Testis (tissue), 2 donors: ENCODE results near the gene ITPKC.

ENCODE experiments used
- POLR2A ChIP-seq: fragments of 450-650 bp; IDR thresholded peaks from one replicate; pipeline ENCODE4 v1.6.1; 2017; ENCODE audit warnings: antibody characterized with exemption, mild to moderate bottlenecking, moderate library complexity
- TF ChIP-seq, protein P1 (sequence below), 3 experiments: fragments of 450-650 bp in 2 of 3; fragments of 200-600 bp in 1 of 3; sonication (generic) in 1 of 3; IDR thresholded peaks; one replicate each; pipeline ENCODE4 v1.5.1; 2016 to 2019; ENCODE audit warnings: antibody characterized with exemption in 3 of 3, mild to moderate bottlenecking in 2 of 3, moderate library complexity in 1 of 3

GRCh38 chr19:40709817-40710216 is 7.1 kb upstream of the ITPKC start:
- TF ChIP-seq, protein P1, sequence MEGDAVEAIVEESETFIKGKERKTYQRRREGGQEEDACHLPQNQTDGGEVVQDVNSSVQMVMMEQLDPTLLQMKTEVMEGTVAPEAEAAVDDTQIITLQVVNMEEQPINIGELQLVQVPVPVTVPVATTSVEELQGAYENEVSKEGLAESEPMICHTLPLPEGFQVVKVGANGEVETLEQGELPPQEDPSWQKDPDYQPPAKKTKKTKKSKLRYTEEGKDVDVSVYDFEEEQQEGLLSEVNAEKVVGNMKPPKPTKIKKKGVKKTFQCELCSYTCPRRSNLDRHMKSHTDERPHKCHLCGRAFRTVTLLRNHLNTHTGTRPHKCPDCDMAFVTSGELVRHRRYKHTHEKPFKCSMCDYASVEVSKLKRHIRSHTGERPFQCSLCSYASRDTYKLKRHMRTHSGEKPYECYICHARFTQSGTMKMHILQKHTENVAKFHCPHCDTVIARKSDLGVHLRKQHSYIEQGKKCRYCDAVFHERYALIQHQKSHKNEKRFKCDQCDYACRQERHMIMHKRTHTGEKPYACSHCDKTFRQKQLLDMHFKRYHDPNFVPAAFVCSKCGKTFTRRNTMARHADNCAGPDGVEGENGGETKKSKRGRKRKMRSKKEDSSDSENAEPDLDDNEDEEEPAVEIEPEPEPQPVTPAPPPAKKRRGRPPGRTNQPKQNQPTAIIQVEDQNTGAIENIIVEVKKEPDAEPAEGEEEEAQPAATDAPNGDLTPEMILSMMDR (IDR thresholded peaks at IDR 0.05), result no peak
- TF ChIP-seq POLR2A, result no peak
